Fibroblast of peridontal ligament (primary cell): Measurements from ENCODE around the gene JARID2.
"Not testable (repeated sequence)": the region's sequence is repeated elsewhere in the genome, so short reads cannot be mapped to it uniquely, and the experiment has no call there.

Experiments used
- DNase-seq: peaks from one replicate; pipeline ENCODE4 v3.0.0-alpha.2; 2010; ENCODE audit errors: extremely low read depth

The JARID2 gene

DNA sequence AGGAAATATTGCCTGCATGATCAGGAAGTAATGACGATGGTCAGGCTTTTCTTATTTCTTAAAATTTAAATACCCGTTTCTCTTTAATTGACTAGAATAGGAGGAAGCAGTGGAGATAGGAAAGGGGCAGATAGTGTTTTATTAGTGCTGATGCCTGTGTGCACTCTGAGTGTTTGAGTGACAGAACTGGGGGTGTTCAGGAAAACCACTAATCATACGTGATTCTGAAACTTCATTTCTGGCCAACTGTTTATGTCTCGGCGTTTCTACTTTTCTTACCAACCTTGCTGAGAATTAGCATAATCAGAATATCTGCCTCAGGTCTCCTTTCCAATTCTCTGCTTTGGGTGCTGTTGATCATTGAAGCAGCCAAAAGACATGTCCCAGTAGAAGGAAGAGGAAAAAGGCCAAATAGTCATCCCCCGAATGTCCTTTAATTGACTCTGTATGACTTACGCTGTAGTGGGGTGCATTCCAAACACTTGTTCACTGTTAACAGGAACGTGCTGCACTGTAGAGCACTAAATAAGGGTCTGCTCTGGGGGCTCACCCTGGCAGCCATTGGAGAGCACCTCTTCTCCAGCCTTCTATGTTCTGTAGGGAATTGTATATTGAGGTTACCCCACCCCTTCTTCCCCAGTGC is 152.9 kb downstream of the JARID2 start:
- DNase-seq, result no peak

DNA sequence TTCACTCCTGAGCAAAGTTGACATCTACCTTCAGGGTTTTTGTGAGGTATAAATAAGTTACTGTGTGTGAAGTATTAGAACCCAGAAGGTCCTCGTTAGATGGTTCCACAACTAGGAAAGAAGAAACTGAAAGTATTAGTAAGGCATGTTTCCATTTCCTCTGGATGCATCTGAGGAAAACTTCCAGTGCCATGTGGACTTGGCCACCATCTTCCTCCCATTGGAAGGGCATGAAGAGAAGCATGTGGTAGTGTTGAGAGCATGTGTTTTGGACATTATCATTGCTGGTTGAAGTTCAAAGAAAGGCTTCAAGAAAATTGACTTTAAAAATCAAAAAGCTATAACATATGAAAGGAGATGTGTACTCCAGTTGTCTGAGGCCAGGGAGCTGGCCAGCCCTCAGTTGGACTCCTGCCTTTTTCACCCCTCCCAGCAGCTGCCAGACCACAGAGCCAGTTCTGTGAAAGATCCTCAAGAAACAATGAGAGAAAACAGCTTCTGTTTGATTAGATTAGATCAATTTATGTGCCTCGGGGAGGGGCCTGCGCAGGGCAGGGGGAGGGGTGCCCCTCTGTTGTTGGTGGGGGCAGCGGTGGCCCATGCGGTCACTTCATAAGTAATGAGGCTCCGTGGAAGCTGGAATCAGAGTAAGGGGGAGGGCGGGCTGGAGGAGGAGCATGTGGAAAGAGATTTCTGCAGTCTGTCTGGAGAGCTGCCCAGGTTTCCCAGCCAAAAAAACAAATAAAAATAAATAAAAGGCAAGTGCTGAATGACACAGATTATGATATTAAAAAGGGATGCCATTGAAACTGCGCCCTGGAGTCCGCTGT is 154.0 kb downstream of the JARID2 start:
- peak; percentile 90 for DNase-seq

DNA sequence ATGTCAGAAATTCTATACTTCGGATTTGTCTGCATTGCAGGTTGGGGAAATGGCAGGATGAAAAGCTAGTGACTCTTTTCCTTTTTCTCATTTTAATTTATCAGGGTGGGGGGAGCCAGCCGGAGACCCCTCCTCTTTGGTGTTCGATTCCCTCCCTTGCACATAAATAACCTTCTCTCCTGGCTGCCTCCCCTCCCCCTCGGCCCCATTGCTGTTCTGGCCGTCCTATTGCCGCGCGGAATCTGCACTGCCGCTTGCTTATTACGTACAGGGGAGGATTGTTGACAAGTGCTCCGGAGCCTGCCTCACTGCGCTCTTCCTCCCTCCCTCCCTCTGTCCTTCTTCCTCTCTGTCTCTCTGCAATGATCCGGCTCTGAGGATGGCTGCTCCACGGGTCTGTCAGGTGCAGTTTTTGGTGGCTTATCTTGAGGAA is 154.7 kb downstream of the JARID2 start:
- DNase-seq, result no peak

DNA sequence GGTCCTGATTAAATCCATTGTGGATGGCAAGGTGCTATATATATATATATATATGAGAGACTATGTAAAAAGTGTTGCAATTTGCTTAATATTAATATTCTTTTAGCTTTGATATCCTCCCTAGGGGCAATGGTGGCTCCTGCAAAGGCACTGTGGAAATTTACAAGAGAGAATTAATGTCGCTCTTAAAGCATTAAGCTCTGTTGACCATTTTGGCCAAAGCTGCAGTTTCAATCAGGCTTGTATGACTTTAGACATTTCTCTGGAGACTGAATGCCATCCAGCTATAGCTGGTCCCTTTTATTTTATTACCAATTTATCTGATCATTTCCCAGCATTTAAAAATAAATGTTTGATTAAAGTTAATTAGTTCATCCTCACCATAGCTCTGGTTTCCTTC is 155.3 kb downstream of the JARID2 start:
- no peak for DNase-seq

DNA sequence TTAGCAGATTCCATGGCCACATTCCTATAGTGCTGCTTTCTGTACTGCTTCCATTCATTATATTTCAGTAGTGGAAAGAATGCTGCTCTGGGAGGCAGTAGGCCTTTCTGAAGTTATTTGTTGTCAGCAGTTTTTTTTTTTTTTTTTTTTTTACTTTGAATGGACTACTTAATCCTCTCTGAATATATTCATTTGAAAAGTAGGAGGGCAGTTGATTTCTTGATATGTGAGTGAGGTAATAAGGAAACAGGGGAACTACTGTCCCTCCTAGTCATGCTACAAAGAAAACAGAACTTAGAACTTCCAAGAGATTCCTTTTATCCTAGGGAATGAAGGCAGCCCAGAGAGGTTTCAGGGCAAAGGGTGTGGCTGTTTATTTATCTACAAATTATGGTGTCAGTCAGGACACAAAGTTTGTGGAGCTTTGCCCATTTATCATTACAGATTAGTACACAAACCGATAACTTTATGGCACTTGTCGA is 155.9 kb downstream of the JARID2 start:
- DNase-seq, result no peak

DNA sequence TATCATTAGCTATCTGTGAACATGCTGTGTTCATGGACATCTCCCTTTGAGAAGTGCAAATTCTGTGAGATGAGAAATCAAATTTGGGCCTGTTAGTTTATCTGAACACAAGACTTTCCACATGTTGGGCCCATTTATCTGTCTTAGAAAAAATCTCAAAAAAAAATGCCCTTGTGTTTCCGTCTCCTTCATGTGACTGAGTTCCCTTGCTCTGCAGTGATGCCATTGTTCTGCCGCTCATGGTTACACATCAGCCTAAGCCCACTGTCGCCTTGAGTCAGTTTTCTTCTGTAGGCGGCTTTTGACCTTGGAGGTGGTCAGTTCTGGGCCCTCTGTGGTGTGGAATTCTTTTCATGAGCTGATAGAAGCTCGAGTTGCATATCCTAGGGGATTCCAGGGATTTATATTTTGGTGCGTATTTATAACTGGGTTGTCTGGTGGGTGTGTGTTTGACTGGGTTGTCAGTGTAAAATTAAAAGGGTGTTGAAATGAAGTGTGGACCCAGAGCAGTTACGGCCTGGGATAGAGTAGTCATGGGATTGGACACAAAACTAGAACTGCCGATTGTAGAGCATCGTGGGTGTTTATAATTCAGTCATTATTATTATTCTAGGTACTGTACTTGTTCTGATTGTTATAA is 156.7 kb downstream of the JARID2 start:
- no peak for DNase-seq

DNA sequence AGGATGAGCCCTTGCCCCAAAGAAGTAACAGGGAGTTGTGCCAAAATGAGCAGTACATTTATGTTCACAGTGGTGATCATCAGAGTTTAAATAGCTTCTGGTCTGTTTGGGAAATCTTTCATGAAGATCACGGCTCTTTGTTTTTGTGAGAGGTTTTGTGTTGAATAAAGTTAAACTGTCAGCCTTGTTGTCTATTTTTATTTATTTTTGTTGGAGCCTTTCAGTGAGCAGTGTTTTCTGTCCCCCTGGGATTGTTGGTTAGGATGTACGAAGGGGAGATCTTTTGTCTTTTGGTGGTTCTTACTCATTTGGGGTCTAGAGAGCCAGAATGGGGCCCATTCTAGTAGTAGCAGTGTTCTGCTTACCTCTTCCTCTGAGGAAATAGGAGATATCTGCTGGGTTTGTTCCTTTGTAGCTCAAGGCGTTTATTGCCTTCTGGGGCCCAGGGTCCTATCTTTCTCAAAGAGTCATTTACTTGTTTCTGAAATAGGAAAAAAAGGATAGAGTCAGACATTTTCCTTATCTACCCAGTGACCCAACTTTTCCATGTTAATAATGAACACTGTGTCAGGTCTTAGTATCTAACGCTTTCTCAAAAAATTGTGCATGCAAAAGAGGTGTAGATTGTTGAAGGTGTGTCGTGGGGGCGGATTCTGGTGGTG is 157.4 kb downstream of the JARID2 start:
- no peak for DNase-seq

DNA sequence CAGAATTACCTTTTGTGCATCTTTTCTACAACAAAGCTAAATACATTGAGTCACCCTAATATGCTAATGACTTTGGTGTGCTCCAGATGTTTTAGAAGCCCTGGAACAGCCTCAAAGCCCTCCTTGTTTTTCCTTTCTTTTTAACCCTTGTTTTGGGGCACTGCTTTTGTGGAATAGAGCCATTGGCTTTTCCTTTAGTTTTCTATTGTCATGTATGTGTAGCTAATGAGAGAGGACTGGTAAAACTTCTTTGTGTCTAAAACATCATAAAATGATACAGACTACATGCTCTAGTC is 158.8 kb downstream of the JARID2 start:
- DNase-seq, result no peak

DNA sequence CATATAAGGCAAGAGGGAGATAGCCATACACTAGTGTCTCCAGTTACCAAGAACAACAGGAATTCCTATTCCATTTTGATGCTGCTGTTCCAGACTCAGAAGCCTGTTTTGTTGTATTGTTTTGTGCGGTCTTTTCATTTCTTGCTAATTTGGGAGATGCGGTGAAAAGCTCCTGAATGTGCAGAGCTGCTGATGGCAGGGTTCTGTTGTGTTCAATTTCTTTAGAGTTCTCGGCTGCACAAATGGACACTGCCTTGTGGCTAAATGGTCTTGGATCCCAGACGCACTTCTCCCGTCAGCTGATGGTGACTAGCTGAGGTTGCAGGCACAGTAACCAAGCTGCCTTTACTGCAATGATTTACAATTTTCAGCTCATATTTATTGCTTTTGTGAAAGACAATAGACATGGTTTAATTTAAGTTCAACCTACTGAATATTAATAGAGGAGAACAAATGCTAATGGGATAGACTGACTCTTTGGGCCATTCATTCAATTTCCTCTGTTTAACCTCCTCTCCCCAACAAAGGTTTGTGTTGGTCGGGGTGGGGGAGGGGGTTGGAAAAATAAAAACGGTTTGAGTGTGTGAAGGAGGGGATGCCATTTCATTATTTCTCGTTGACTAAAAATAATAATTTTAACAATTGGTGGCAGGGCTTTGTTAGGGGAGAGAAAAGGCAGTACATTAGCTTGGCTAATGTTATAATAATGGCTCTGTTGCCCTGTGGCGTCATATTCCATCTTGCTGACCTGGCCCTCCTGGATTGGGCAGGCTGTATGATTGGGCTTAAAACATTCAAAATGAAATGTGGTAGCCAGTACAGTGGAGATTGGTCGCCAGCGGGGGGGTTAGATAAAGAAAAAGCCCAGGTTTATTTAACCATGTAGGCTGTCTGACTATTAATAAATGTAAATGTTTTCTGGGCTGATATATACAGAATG is 159.5 kb downstream of the JARID2 start:
- no peak for DNase-seq

DNA sequence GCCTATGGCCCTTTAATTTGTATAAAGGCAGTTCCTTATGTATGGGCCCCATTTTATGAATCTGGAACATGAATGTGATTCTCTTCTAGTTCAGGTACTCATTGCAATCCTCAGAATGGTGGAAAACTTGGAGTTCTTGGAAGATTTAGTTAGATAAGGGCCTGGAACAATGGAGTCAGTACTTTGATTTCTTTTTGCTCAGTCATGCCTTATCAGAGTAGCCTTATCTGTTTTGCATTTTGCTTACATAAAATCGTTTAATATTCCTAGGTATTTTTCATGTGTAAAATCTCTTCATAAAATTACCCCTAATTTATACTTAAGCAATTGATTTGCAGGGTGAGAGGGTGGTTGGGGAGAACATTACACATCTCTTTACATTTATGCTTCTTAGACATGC is 160.6 kb downstream of the JARID2 start:
- no peak for DNase-seq

DNA sequence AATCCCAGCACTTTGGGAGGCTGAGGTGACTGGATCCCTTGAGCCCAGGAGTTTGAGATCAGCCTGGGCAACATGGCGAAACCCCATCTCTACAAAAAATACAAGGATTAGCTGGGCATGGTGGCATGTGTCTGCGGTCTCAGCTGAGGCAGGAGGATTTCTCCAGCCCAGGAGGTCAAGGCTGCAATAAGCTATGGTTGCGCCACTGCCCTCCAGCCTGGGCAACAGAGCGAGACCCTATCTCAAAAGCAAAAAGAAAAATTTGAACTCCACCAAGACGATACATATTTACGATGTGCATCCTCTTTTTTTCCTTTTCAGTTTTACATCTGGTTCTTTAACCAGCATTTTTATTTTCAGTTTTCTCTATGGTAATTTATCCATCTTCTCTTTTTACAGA is 162.1 kb downstream of the JARID2 start:
- no peak for DNase-seq

DNA sequence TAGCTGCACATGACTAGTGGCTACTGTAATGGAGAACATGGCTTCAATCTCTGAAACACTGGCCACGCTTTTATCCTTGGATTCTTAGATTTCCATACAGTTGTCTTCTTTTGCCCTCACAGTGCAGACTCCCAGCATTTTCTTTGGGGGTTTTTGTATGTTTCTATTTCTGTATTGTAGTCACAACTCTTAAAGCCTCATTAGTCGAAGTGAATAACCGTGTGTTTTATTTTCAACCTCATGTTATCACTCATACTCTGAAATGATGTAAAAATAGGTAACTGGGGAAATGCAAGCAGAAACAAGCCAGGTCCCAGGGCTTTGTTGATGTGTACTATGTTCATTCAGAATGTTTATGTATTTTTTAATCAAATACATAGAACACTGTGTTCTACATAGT is 162.9 kb downstream of the JARID2 start:
- no peak for DNase-seq

DNA sequence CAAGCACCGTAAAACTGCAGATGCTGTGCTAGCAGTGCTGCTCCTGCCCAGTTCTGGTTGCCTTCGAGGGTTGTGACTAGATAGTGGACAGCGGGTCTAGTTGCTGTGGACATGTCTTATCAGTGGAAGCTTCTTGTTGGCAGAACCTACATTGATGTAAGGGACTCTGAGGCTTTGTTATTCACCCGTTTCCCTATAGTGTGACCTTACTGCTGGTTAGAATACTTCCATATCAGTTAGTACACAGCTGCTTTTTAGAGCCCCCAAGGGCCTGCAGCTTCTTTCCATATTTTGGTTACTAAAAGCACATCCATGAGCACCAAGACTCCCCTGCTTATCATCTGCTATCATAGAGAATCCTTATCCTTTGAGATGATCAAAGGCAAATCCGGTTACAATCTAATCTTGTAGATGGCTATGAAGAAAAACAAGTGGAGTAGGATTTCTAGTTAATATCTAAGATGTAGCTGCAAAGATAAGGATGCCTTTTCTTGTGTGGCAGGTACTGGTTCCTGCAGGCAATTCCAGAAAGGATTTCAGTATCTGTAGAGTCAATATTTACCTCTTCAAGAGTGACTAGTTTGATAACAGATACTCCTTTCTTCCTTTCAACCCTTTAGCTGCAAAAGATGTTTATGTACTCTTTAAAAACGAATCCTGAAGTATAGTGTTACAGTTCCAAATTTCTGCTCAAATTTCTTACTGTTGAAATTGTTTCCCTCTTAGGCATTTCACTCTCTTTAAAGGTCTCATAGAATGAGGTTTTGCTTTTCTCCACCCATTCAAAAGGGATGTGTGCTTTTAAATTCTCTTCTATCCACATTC is 163.6 kb downstream of the JARID2 start:
- no peak for DNase-seq

DNA sequence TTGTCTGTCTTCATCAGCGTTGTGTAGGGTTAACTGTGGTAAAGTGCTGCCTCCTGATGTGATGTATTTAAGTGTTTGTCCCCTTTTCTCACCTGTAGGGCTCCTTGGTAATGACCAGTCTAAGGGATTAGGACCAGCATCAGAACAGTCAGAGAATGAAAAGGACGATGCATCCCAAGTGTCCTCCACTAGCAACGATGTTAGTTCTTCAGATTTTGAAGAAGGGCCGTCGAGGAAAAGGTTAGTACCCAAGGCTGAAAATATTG is 164.2 kb downstream of the JARID2 start:
- no peak for DNase-seq

DNA sequence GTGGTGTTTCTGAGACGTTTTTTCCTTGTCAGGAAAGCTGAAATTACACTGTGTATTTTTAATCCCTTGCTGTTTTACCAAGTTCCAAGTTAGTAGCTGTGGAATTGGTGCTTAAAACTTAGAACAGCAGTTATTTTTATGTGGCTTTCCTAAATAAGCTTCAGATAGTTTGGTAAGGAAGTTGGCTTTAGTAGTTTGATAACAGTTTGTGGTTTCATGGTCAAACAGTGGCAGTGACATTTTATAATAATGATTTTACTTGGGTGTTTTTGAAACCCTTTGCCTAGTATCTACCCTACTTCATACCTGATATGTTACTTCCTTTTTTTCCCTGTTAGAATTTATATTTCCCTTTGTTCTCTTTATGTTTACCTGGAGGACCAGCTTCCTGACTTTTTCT is 164.9 kb downstream of the JARID2 start:
- DNase-seq, result no peak

DNA sequence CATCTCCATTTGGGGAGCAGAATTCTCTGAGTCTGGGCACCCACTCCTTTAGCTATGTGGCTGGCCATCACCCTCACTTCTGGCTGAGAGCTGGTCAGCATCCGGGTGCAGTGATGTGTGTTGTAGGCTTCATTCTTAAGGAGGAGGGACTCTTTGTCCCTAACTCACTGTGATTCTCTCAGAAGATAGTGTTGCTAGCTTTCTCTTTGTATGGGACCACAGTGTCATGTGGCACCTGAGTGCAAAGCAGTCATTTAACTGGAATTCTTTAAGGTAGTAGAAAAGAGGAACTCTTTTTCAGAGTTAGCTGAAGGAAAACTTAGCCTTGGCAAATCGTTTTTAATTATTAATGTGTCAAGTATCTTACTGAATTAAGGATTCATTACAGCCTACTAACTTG is 165.9 kb downstream of the JARID2 start:
- DNase-seq, result no peak

DNA sequence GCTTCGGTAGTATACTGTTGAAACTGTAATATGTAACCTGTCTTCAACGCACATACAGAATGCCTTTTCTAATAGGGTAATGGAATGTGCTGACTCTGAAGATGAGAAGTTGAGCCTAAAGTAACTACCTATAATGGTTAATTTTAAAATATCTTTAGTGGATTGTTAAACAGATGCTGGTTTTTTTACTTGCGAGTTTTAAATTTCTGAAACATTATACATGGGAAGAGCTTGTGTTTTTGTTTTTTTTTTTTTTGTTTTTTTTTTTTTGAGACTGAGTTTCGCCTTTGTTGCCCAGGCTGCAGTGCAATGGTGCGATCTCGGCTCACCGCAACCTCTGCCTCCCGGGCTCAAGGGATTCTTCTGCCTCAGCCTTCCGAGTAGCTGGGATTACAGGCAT is 166.9 kb downstream of the JARID2 start:
- DNase-seq, result no peak

DNA sequence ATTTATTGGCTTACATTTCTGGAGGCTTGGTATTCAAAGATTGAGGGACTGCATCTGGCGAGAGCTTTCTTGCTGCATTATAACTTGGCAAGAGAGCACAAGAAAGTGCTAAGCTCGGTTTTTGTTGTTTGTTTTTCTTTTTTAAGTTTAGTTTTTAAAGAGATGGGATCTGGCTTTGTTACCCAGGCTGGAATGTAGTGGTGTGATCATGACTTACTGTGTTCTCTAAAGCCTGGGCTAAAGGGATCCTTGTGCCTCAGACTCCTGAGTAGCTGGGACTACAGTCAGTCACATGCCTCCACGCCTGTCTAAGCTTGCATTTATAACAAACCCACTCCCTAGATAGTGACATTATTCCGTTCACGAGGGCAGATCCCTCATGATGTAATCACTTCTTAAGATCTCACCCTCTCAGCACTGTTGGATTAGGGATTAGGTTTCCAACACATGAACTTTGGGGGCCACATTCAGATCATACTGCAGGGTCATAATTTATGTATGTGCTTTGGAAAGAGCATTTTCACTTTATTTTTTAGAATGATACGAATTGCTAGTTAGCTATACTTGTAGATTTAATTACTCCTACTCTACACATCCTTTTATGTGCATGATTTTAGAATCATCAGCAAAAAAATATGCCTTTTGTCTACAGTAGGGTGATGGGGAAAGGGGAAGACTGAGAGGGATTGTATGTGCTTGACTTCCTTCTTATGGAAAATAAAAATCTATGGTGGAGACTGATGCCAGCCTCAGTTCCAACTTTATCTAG is 167.8 kb downstream of the JARID2 start:
- DNase-seq, result peak; percentile 93

DNA sequence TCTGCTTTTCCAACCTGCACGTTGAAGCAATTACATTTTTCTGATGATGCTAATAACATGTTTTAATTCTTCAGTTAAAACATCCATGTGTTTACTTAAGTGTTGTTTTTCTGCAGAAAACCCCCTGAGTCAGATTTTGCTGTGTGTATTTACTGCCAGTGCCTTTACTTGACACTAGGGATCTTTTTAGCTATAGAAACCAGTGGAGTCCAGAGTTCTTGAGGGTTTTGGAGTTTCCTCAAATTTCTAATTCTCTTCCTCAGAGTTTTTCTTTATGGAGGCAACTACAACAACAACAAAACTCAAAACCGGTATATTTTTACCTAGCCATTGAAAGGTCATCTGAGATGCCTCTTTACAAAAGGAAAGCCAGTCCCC is 168.4 kb downstream of the JARID2 start:
- DNase-seq, result no peak

DNA sequence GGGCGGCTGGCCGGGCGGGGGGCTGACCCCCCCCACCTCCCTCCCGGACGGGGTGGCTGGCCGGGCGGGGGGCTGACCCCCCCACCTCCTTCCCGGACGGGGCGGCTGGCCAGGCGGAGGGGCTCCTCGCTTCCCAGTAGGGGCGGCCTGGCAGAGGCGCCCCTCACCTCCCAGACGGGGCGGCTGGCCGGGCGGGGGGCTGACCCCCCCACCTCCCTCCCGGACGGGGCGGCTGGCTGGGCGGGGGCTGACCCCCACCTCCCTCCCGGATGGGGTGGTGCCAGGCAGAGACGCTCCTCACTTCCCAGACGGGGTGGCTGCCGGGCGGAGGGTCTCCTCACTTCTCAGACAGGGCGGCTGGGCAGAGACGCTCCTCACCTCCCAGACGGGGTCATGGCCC is 169.8 kb downstream of the JARID2 start:
- DNase-seq, result not testable (repeated sequence)
